Parathyroid adenoma (tissue), 2 donors: ENCODE data around the gene ST8SIA4.

Source experiments
- H2AFZ ChIP-seq: fragments of 300-600 bp; sonication (generic); one replicate; pipeline ENCODE4 v1.7.0; 2017; ENCODE audit warnings: antibody characterized with exemption, mild to moderate bottlenecking
- H3K27ac ChIP-seq: fragments of 300-600 bp; sonication (generic); one replicate; pipeline ENCODE4 v1.7.0; 2017
- H3K27me3 ChIP-seq: fragments of 300-600 bp; sonication (generic); one replicate; pipeline ENCODE4 v1.7.0; 2017; ENCODE audit warnings: low read length; ENCODE audit not compliant: control insufficient read depth, insufficient read depth
- H3K36me3 ChIP-seq: fragments of 300-600 bp; sonication (generic); one replicate; pipeline ENCODE4 v1.7.0; 2017; ENCODE audit warnings: low read length; ENCODE audit not compliant: control insufficient read depth, insufficient read depth
- H3K4me1 ChIP-seq: fragments of 300-600 bp; sonication (generic); one replicate; pipeline ENCODE4 v1.7.0; 2017; ENCODE audit warnings: control low read depth
- H3K4me2 ChIP-seq: fragments of 300-600 bp; sonication (generic); one replicate; pipeline ENCODE4 v1.7.0; 2017; ENCODE audit warnings: low read length
- H3K4me3 ChIP-seq: fragments of 300-600 bp; sonication (generic); one replicate; pipeline ENCODE4 v1.7.0; 2017; ENCODE audit warnings: low read depth, low read length
- H3K79me2 ChIP-seq: fragments of 300-600 bp; sonication (generic); one replicate; pipeline ENCODE4 v1.7.0; 2017; ENCODE audit warnings: control low read depth
- H3K9ac ChIP-seq: fragments of 300-600 bp; sonication (generic); one replicate; pipeline ENCODE4 v1.7.0; 2017; ENCODE audit warnings: mild to moderate bottlenecking
- H3K9me3 ChIP-seq: fragments of 300-600 bp; sonication (generic); one replicate; pipeline ENCODE4 v1.7.0; 2017; ENCODE audit warnings: low read length; ENCODE audit not compliant: control insufficient read depth
- CTCF ChIP-seq: fragments of 300-600 bp; sonication (generic); IDR thresholded peaks from one replicate; pipeline ENCODE4 v1.7.0; 2017; ENCODE audit warnings: antibody characterized with exemption, mild to moderate bottlenecking
- donor health status: primary hyperparathyroidism.

The ST8SIA4 gene

GRCh38 chr5:100758306-100758705 is 144.8 kb downstream of the ST8SIA4 start:
- no peak overlapping the region for H2AFZ ChIP-seq
- H3K4me1 ChIP-seq, result no peaks in the 10 kb centered on the region
- H3K9me3 ChIP-seq, result no peaks in the 10 kb centered on the region
- H3K27ac ChIP-seq, result no peak overlapping the region
- H3K4me2 ChIP-seq, result no peak overlapping the region
- H3K27me3 ChIP-seq, result no peaks in the 10 kb centered on the region
- no peak for TF ChIP-seq CTCF
- H3K4me3 ChIP-seq, result no peak overlapping the region
- H3K36me3 ChIP-seq, result no peaks in the 10 kb centered on the region
- no peaks in the 10 kb centered on the region for H3K79me2 ChIP-seq
- no peak overlapping the region for H3K9ac ChIP-seq

- Histone ChIP-seq H3K4me1 (no peaks in the 10 kb centered on the region), H3K27ac (no peak overlapping the region), H3K4me3 (no peak overlapping the region), H3K79me2 (no peaks in the 10 kb centered on the region), H3K27me3 (no peaks in the 10 kb centered on the region), H2AFZ (no peak overlapping the region), H3K9me3 (no peaks in the 10 kb centered on the region), H3K36me3 (no peaks in the 10 kb centered on the region), H3K9ac (no peak overlapping the region), H3K4me2 (no peak overlapping the region)
- TF ChIP-seq CTCF, result no peak
Measured at GRCh38 chr5:100757618-100758017, 145.5 kb downstream of the ST8SIA4 start.
